IMR-90 (cell line): ENCODE measurements around the gene SIX5. TPM values are rescaled to one million over a fixed set of nuclear protein-coding genes. Genes with fewer than 3 reads are reported as not detected.

Source experiments
- ATAC-seq: fragments of 200-7000 bp; cut with Tn5 transposase; 2 replicates; pipeline ENCODE4 v1.9.1; 2020; ENCODE audit warnings: low read depth, mild to moderate bottlenecking, moderate library complexity
- BruUV-seq: library from RNA; stranded (reverse); fragments of 400-500 nt; replicated peaks from 2 replicates; lab custom pipeline; 2021; lab: Mats Ljungman, UMichigan
- CTCF ChIA-PET: fragments of 300-600 bp; formaldehyde crosslinking; extraction: SDS; loops from one replicate; lab custom pipeline; 2021; ENCODE audit warnings: antibody characterized with exemption; lab: Yijun Ruan, JAX
- POLR2A ChIA-PET: fragments of 300-600 bp; sonication (Branson Sonifier 250); formaldehyde crosslinking; loops from one replicate; lab custom pipeline; 2022; ENCODE audit warnings: antibody characterized with exemption; ENCODE audit not compliant: unreplicated experiment; lab: Charles Lee
- DNase-seq: peaks from one replicate; pipeline ENCODE4 v3.0.0; 2013
- H2AFZ ChIP-seq: replicated peaks from 2 replicates; pipeline ENCODE3; 2013; ENCODE audit warnings: low read length, mild to moderate bottlenecking; ENCODE audit not compliant: poor library complexity
- H2AK5ac ChIP-seq: 2 replicates; pipeline ENCODE4 v1.6.1; 2013; ENCODE audit warnings: low read depth, low read length, inconsistent platforms
- H2AK9ac ChIP-seq: replicated peaks from 2 replicates; pipeline ENCODE3; 2013; ENCODE audit warnings: mild to moderate bottlenecking, low read depth, low read length, moderate library complexity; ENCODE audit not compliant: poor library complexity
- H2BK120ac ChIP-seq: 2 replicates; pipeline ENCODE4 v1.6.1; 2013; ENCODE audit warnings: low read depth, low read length, inconsistent platforms
- H2BK15ac ChIP-seq: 3 replicates; pipeline ENCODE4 v1.6.1; 2013; ENCODE audit warnings: low read depth, low read length, inconsistent platforms
- H2BK20ac ChIP-seq: 2 replicates; pipeline ENCODE4 v1.6.1; 2013; ENCODE audit warnings: low read depth, mild to moderate bottlenecking, inconsistent platforms, low read length, moderate library complexity
- H2BK5ac ChIP-seq: 2 replicates; pipeline ENCODE4 v1.6.1; 2013; ENCODE audit warnings: mild to moderate bottlenecking, low read depth, low read length, inconsistent platforms; ENCODE audit not compliant: poor library complexity, severe bottlenecking
- H3K14ac ChIP-seq: replicated peaks from 2 replicates; pipeline ENCODE4 v1.6.1; 2013; ENCODE audit warnings: low read depth, low read length, inconsistent platforms
- H3K18ac ChIP-seq: 2 replicates; pipeline ENCODE4 v1.6.1; 2013; ENCODE audit warnings: low read depth, low read length, control low read depth
- H3K23ac ChIP-seq: 2 replicates; pipeline ENCODE4 v1.6.1; 2013; ENCODE audit warnings: low read depth, low read length, inconsistent platforms
- H3K27ac ChIP-seq: 2 replicates; pipeline ENCODE4 v1.5.1; 2013; ENCODE audit warnings: mild to moderate bottlenecking, control low read depth, low read length; ENCODE audit not compliant: insufficient read depth
- H3K27me3 ChIP-seq: 2 replicates; pipeline ENCODE4 v1.6.1; 2013; ENCODE audit warnings: low read length; ENCODE audit not compliant: control insufficient read depth, insufficient read depth
- H3K36me3 ChIP-seq: 2 replicates; pipeline ENCODE4 v1.6.1; 2013; ENCODE audit warnings: low read length, mixed read lengths; ENCODE audit not compliant: control insufficient read depth, insufficient read depth
- H3K4ac ChIP-seq: 2 replicates; pipeline ENCODE4 v1.6.1; 2013; ENCODE audit warnings: low read depth, low read length, inconsistent platforms
- H3K4me1 ChIP-seq: 2 replicates; pipeline ENCODE4 v1.6.1; 2013; ENCODE audit warnings: low read length, mixed read lengths; ENCODE audit not compliant: control insufficient read depth, insufficient read depth
- H3K4me2 ChIP-seq: 2 replicates; pipeline ENCODE4 v1.6.1; 2013; ENCODE audit warnings: low read depth, mild to moderate bottlenecking, control low read depth, low read length, moderate library complexity
- H3K4me3 ChIP-seq: 2 replicates; pipeline ENCODE4 v1.5.1; 2013; ENCODE audit warnings: low read depth, mild to moderate bottlenecking, control low read depth, low read length, moderate library complexity; ENCODE audit not compliant: insufficient read depth
- H3K56ac ChIP-seq: 2 replicates; pipeline ENCODE4 v1.6.1; 2013; ENCODE audit warnings: low read length, inconsistent platforms; ENCODE audit not compliant: insufficient read depth; ENCODE audit errors: extremely low read depth
- H3K79me1 ChIP-seq, 2 experiments: 2 replicates each; pipeline ENCODE4 v1.6.1; 2013; ENCODE audit warnings: low read length in 2 of 2, inconsistent platforms in 1 of 2, low read depth in 1 of 2
- H3K9ac ChIP-seq: 2 replicates; pipeline ENCODE4 v1.6.1; 2013; ENCODE audit warnings: low read depth, low read length, control low read depth
- H3K9me1 ChIP-seq: 2 replicates; pipeline ENCODE4 v1.6.1; 2013; ENCODE audit warnings: low read length, inconsistent platforms; ENCODE audit not compliant: insufficient read depth
- H3K9me3 ChIP-seq: 2 replicates; pipeline ENCODE4 v1.6.1; 2013; ENCODE audit warnings: low read length; ENCODE audit not compliant: control insufficient read depth, insufficient read depth
- H4K20me1 ChIP-seq: 2 replicates; pipeline ENCODE4 v1.6.1; 2013; ENCODE audit warnings: low read length, inconsistent platforms; ENCODE audit not compliant: insufficient read depth
- H4K5ac ChIP-seq: 2 replicates; pipeline ENCODE4 v1.6.1; 2013; ENCODE audit warnings: mild to moderate bottlenecking, low read depth, low read length, control low read depth
- H4K8ac ChIP-seq, 2 experiments: 2 replicates each; pipeline ENCODE4 v1.6.1; 2013; ENCODE audit warnings: low read depth in 2 of 2, low read length in 2 of 2, control low read depth in 1 of 2, inconsistent platforms in 1 of 2
- H4K91ac ChIP-seq: 2 replicates; pipeline ENCODE4 v1.6.1; 2013; ENCODE audit warnings: low read depth, low read length, inconsistent platforms; ENCODE audit not compliant: insufficient read depth
- CEBPB ChIP-seq: IDR thresholded peaks from 2 replicates; pipeline ENCODE4 v1.6.1; 2012; ENCODE audit warnings: low read depth, low read length, improper control_type of control experiment
- RCOR1 ChIP-seq: IDR thresholded peaks from 2 replicates; pipeline ENCODE4 v1.6.1; 2012; ENCODE audit warnings: mild to moderate bottlenecking, low read length, improper control_type of control experiment; ENCODE audit not compliant: insufficient replicate concordance
- RFX5 ChIP-seq: IDR thresholded peaks from 2 replicates; pipeline ENCODE4 v1.8.0; 2012; ENCODE audit warnings: low read depth, mild to moderate bottlenecking, low read length, moderate library complexity
- WGBS, 2 experiments: methylation state at CpG; one replicate each; pipeline versions ENCODE4 v1.1.5 to v1.1.7; 2013; ENCODE audit warnings: missing lambda C conversion rate in 2 of 2; ENCODE audit not compliant: insufficient read length in 1 of 2; ENCODE audit errors: extremely low coverage in 2 of 2; 5-methylcytosine and 5-hydroxymethylcytosine counted together
- dilution Hi-C: fragments of 300-500 bp; cut with HindIII; formaldehyde crosslinking; loops from one replicate; pipeline ENCODE4 v1.14.3; 2018; ENCODE audit warnings: low sequenced_read_pairs; ENCODE audit not compliant: unreplicated experiment
- in situ Hi-C: fragments of 300-500 bp; cut with MboI; formaldehyde crosslinking; loops from 3 replicates; pipeline ENCODE4 v1.14.3; 2019; ENCODE audit warnings: low sequenced_read_pairs, inconsistent platforms, mixed read lengths
- intact Hi-C: fragments of 100-400 bp; cut with micrococcal nuclease; formaldehyde crosslinking; loops from 2 replicates; pipeline ENCODE4 v1.10.0; 2022
- polyA plus RNA-seq, 3 experiments: library from polyadenylated mRNA; depleted of rRNA; stranded (reverse); fragments of >200 nt; gene quantifications; 2 replicates each; pipeline ENCODE4 v1.2.3, GENCODE V29; 2012; ENCODE audit warnings: low replicate concordance in 1 of 3
- total RNA-seq: library from RNA; depleted of rRNA; stranded (reverse); fragments of >200 nt; gene quantifications from 2 replicates; pipeline ENCODE4 v1.2.3, GENCODE V29; 2012

Gene SIX5
- total and polyA plus RNA-seq, 2 of the 4 experiments (the other 2 are of a cell fraction): 0.90 to 15.5 TPM

DNA sequence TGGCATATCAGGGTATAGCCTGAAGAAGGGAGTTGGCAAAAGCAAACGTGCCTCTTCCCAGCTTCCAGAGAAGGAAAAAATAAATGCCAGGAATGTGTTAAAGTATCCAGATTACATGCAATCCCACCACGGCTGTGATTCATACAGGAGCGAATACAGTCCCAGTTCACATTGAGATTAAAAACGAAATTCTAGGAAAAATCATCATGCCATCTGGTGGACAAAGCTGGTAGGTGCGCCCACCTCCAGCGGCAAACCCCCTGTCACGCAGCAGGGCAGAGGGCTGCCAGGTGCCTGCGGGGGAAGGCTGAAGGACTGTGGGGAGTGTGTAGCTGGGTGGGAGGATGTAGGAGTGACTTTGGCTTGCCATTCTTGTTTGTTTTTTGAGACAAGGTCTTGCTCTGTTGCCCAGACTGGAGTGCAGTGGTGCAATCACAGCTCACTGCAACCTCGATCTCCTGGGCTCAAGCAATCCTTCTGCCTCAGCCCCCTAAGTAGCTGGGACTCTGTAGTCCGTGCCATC, 30.0 kb upstream of the SIX5 start (continued):
- TF ChIP-seq RFX5 (no peak), RCOR1 (no peak)

DNA sequence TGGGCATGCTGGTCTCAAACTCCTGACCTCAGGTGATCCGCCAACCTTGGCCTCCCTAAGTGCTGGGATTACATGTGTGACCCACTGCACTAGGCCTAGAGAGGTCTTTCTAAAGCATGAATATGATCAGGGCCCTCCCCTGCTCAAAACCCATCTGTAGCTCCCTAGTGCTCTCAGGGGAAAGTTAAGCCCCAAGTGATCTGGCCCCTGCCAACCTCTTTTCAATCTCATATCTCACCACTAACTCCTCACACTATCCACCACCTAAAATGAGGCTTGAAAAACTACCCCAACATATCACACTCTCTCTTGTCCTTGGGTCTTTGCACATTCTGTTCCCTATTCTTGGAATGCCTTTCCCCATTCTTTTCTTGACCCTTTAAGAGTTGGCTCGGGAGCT, 25.6 kb upstream of the SIX5 start:
- dilution Hi-C loops: no loop called here
- H3K18ac ChIP-seq: no peak overlapping the region
- no peak overlapping the region for H3K9ac ChIP-seq
- in situ Hi-C loops: no loop called here
- no peak overlapping the region for H4K91ac ChIP-seq
- H2AK5ac ChIP-seq: no peak overlapping the region
- H4K20me1 ChIP-seq: peaks cover 4% of the 10 kb centered on the region; the same call in 1 of the 2 replicates
- H3K27me3 ChIP-seq: no peaks in the 10 kb centered on the region
- H3K23ac ChIP-seq: no peak overlapping the region
- no peak for TF ChIP-seq CEBPB
- no peak overlapping the region for H2BK5ac ChIP-seq
- CTCF ChIA-PET: no interaction called here
- H4K5ac ChIP-seq: no peak overlapping the region
- no peak overlapping the region for H3K4me3 ChIP-seq
- no peak overlapping the region for H3K4ac ChIP-seq
- POLR2A ChIA-PET: no interaction called here
- no peaks in the 10 kb centered on the region for H3K9me3 ChIP-seq
- no peak overlapping the region for H3K27ac ChIP-seq
- ATAC-seq (no peak), DNase-seq (no peak)
- no peak overlapping the region for H3K56ac ChIP-seq
- BruUV-seq: no TSS peak
- H2AFZ ChIP-seq: no peak overlapping the region
- H3K9me1 ChIP-seq: peaks cover 5% of the 10 kb centered on the region
- WGBS, 2 experiments: 100% methylated on average over 1 of the region's 2 CpGs; no CpG with 5 or more reads in 1 of the 2 experiments
- H3K36me3 ChIP-seq: peaks cover 4% of the 10 kb centered on the region; the same call in 1 of the 2 replicates
- H2BK120ac ChIP-seq: no peak overlapping the region
- intact Hi-C loops: no loop called here
- no peak overlapping the region for H2BK15ac ChIP-seq
- no peak overlapping the region for H2BK20ac ChIP-seq
- no peak overlapping the region for H4K8ac ChIP-seq
- H3K79me1 ChIP-seq: peaks cover 7 to 24% of the 10 kb centered on the region in 2 experiments
- H3K4me1 ChIP-seq: peaks cover 7% of the 10 kb centered on the region
- no peak overlapping the region for H3K14ac ChIP-seq
- H3K4me2 ChIP-seq: no peak overlapping the region
- no peak overlapping the region for H2AK9ac ChIP-seq
